HEK293 (cell line): Measurements from ENCODE around the gene CD79A.

Experiments
- CTCF ChIA-PET: fragments of 350-600 bp; formaldehyde crosslinking; extraction: SDS; loops from one replicate; lab custom pipeline; 2021; ENCODE audit warnings: antibody characterized with exemption; lab: Yijun Ruan, JAX
- POLR2A ChIA-PET: fragments of 300-600 bp; formaldehyde crosslinking; extraction: SDS; loops from one replicate; lab custom pipeline; 2020; ENCODE audit warnings: antibody characterized with exemption, inconsistent platforms; lab: Yijun Ruan, JAX
- H3K27ac ChIP-seq: fragments of 200-500 bp; sonication (Bioruptor generic); 2 replicates; pipeline ENCODE4 v1.5.1; 2014; ENCODE audit warnings: low read depth, low read length, control low read depth, inconsistent platforms; ENCODE audit errors: extremely low read depth
- H3K36me3 ChIP-seq, 2 experiments: fragments of 200-500 bp in 1 of 2; sonication (Bioruptor generic) in 1 of 2; 1 replicate in 1 of 2; 2 replicates in 1 of 2; pipeline ENCODE4 v1.5.1; 2014 to 2017; ENCODE audit warnings: inconsistent platforms in 2 of 2, low read length in 2 of 2; ENCODE audit not compliant: control insufficient read depth in 2 of 2, insufficient read depth in 1 of 2
- H3K4me1 ChIP-seq: fragments of 200-500 bp; sonication (Bioruptor generic); 2 replicates; pipeline ENCODE4 v1.5.1; 2014; ENCODE audit warnings: mild to moderate bottlenecking, low read length, inconsistent platforms; ENCODE audit not compliant: control insufficient read depth, insufficient read depth
- H3K4me3 ChIP-seq: 2 replicates; pipeline ENCODE4 v1.5.1; 2011; ENCODE audit warnings: low read depth, mild to moderate bottlenecking, control low read depth, low read length, moderate library complexity
- H3K9me3 ChIP-seq: fragments of 200-500 bp; sonication (Bioruptor generic); 2 replicates; pipeline ENCODE4 v1.5.1; 2014; ENCODE audit warnings: low read depth, low read length, inconsistent platforms; ENCODE audit not compliant: control insufficient read depth, insufficient read depth
- EGR2 ChIP-seq: fragments of 450-650 bp; formaldehyde crosslinking; IDR thresholded peaks from 2 replicates; pipeline ENCODE4 v1.5.1; 2016; ENCODE audit warnings: low read depth, missing biosample characterization, missing genetic modification characterization
- GLIS1 ChIP-seq: fragments of 450-650 bp; formaldehyde crosslinking; IDR thresholded peaks from 2 replicates; pipeline ENCODE4 v1.5.1; 2016; ENCODE audit warnings: missing biosample characterization, missing genetic modification characterization
- GLIS2 ChIP-seq: fragments of 450-650 bp; formaldehyde crosslinking; IDR thresholded peaks from 2 replicates; pipeline ENCODE4 v1.5.1; 2016; ENCODE audit warnings: missing biosample characterization, missing genetic modification characterization
- IKZF3 ChIP-seq: fragments of 450-650 bp; IDR thresholded peaks from 2 replicates; pipeline ENCODE4 v1.5.0; 2018; ENCODE audit warnings: missing biosample characterization, mild to moderate bottlenecking, missing genetic modification characterization, moderate library complexity
- REST ChIP-seq: fragments of 450-650 bp; formaldehyde crosslinking; IDR thresholded peaks from 2 replicates; pipeline ENCODE4 v1.5.1; 2016; ENCODE audit warnings: missing biosample characterization, missing genetic modification characterization
- SP7 ChIP-seq: fragments of 450-650 bp; formaldehyde crosslinking; IDR thresholded peaks from 2 replicates; pipeline ENCODE4 v1.5.1; 2016; ENCODE audit warnings: missing biosample characterization, missing genetic modification characterization
- ZBTB17 ChIP-seq: fragments of 450-650 bp; formaldehyde crosslinking; IDR thresholded peaks from 2 replicates; pipeline ENCODE4 v1.5.1; 2016; ENCODE audit warnings: missing biosample characterization, missing genetic modification characterization
- ZFHX2 ChIP-seq: fragments of 450-650 bp; formaldehyde crosslinking; conservative IDR thresholded peaks from 2 replicates; pipeline ENCODE4 v1.5.1; 2016; ENCODE audit warnings: missing biosample characterization, missing genetic modification characterization
- ZFP41 ChIP-seq: fragments of 450-650 bp; formaldehyde crosslinking; IDR thresholded peaks from 2 replicates; pipeline ENCODE4 v1.5.1; 2016; ENCODE audit warnings: missing biosample characterization, missing genetic modification characterization, borderline replicate concordance
- ZNF391 ChIP-seq: fragments of 450-650 bp; formaldehyde crosslinking; IDR thresholded peaks from 2 replicates; pipeline ENCODE4 v1.5.1; 2016; ENCODE audit warnings: low read depth, missing biosample characterization, missing genetic modification characterization, borderline replicate concordance
- ZNF449 ChIP-seq: fragments of 450-650 bp; formaldehyde crosslinking; IDR thresholded peaks from 2 replicates; pipeline ENCODE4 v1.5.1; 2017; ENCODE audit warnings: missing biosample characterization, mild to moderate bottlenecking, missing genetic modification characterization, moderate library complexity
- ZNF544 ChIP-seq: fragments of 450-650 bp; formaldehyde crosslinking; IDR thresholded peaks from 2 replicates; pipeline ENCODE4 v1.5.0; 2017; ENCODE audit warnings: missing biosample characterization, missing genetic modification characterization
- ZNF600 ChIP-seq: fragments of 450-650 bp; formaldehyde crosslinking; IDR thresholded peaks from 2 replicates; pipeline ENCODE4 v1.5.1; 2016; ENCODE audit warnings: missing biosample characterization, missing genetic modification characterization
- TF ChIP-seq, protein P1 (sequence below): fragments of 450-650 bp; formaldehyde crosslinking; IDR thresholded peaks from 2 replicates; pipeline ENCODE4 v1.5.1; 2016; ENCODE audit warnings: missing biosample characterization, missing genetic modification characterization
- TF ChIP-seq, protein P2 (sequence below): fragments of 450-650 bp; formaldehyde crosslinking; IDR thresholded peaks from 2 replicates; pipeline ENCODE4 v1.5.1; 2017; ENCODE audit warnings: missing biosample characterization, missing genetic modification characterization
- TF ChIP-seq, protein P3 (sequence below): fragments of 450-650 bp; formaldehyde crosslinking; IDR thresholded peaks from 2 replicates; pipeline ENCODE4 v1.5.1; 2017; ENCODE audit warnings: missing biosample characterization, missing genetic modification characterization
- TF ChIP-seq, protein P4 (sequence below): fragments of 450-650 bp; formaldehyde crosslinking; IDR thresholded peaks from 2 replicates; pipeline ENCODE4 v1.5.1; 2016; ENCODE audit warnings: missing biosample characterization, missing genetic modification characterization

Gene CD79A

DNA sequence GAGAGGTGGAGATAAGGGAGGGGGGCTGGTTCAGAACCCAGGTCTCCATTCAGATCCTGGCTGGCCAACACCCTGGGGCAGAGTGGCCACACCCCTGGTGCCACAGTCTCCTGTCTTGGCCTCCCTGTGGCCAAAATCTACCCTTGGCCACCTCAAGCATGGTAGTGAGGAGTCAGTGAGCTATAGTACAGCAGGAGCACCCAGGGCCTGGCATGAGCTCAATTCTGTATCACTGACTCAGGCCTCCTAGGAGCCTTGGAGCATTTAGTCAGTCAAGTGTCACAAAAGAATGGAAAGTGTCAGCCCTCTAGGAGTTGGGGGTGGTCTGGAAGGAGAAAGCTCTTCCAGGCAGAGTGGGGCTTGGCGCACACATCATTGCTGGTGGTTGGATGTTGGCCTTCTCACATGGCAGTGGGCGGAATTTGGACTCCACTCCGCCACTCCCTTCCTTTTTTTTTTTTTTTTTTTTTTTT is 6.6 kb upstream of the CD79A start:
- ChIA-PET CTCF (interaction anchor here (1.0 to 5.5 kb wide), 3 partner anchors 11 to 82 kb away, joined by 3 to 61 read pairs (median 10); partner anchors contain the start of gene RPS19), POLR2A (interaction anchor here (0.9 to 7.2 kb wide), 4 partner anchors 11 to 88 kb away, joined by 4 to 118 read pairs (median 30); partner anchors contain the start of genes RABAC1 and RPS19)
- peaks cover 4% of the 10 kb centered on the region; the same call in 1 of the 2 replicates for H3K4me1 ChIP-seq
- TF ChIP-seq SP7 (tag by site-specific recombination) (0 out of 2 replicates have a peak, but pooled peaks have one; percentile 45), GLIS1 (peak; percentile 87), ZNF544 (tag by site-specific recombination) (no peak), REST (tag by site-specific recombination) (no peak), EGR2 (tag by site-specific recombination) (peak; percentile 19; the same call in 1 of the 2 replicates), ZNF391 (tag by site-specific recombination) (no peak), ZFP41 (tag by site-specific recombination) (no peak), ZNF600 (tag by site-specific recombination) (peak; percentile 83), ZBTB17 (tag by site-specific recombination) (0 out of 2 replicates have a peak, but pooled peaks have one; percentile 14), ZFHX2 (tag by site-specific recombination) (0 out of 2 replicates have a peak, but pooled peaks have one; percentile 32), ZNF449 (0 out of 2 replicates have a peak, but pooled peaks have one; percentile 29), GLIS2 (peak; percentile 44; the same call in 1 of the 2 replicates), IKZF3 (tag by site-specific recombination) (0 out of 2 replicates have a peak, but pooled peaks have one; percentile 8)
- TF ChIP-seq, protein P1, sequence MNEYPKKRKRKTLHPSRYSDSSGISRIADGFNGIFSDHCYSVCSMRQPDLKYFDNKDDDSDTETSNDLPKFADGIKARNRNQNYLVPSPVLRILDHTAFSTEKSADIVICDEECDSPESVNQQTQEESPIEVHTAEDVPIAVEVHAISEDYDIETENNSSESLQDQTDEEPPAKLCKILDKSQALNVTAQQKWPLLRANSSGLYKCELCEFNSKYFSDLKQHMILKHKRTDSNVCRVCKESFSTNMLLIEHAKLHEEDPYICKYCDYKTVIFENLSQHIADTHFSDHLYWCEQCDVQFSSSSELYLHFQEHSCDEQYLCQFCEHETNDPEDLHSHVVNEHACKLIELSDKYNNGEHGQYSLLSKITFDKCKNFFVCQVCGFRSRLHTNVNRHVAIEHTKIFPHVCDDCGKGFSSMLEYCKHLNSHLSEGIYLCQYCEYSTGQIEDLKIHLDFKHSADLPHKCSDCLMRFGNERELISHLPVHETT (tag by site-specific recombination), result no peak
- TF ChIP-seq, protein P2, sequence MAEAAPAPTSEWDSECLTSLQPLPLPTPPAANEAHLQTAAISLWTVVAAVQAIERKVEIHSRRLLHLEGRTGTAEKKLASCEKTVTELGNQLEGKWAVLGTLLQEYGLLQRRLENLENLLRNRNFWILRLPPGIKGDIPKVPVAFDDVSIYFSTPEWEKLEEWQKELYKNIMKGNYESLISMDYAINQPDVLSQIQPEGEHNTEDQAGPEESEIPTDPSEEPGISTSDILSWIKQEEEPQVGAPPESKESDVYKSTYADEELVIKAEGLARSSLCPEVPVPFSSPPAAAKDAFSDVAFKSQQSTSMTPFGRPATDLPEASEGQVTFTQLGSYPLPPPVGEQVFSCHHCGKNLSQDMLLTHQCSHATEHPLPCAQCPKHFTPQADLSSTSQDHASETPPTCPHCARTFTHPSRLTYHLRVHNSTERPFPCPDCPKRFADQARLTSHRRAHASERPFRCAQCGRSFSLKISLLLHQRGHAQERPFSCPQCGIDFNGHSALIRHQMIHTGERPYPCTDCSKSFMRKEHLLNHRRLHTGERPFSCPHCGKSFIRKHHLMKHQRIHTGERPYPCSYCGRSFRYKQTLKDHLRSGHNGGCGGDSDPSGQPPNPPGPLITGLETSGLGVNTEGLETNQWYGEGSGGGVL (tag by site-specific recombination), result no peak
- TF ChIP-seq, protein P3, sequence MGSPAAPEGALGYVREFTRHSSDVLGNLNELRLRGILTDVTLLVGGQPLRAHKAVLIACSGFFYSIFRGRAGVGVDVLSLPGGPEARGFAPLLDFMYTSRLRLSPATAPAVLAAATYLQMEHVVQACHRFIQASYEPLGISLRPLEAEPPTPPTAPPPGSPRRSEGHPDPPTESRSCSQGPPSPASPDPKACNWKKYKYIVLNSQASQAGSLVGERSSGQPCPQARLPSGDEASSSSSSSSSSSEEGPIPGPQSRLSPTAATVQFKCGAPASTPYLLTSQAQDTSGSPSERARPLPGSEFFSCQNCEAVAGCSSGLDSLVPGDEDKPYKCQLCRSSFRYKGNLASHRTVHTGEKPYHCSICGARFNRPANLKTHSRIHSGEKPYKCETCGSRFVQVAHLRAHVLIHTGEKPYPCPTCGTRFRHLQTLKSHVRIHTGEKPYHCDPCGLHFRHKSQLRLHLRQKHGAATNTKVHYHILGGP (tag by site-specific recombination), result no peak
- TF ChIP-seq, protein P4, sequence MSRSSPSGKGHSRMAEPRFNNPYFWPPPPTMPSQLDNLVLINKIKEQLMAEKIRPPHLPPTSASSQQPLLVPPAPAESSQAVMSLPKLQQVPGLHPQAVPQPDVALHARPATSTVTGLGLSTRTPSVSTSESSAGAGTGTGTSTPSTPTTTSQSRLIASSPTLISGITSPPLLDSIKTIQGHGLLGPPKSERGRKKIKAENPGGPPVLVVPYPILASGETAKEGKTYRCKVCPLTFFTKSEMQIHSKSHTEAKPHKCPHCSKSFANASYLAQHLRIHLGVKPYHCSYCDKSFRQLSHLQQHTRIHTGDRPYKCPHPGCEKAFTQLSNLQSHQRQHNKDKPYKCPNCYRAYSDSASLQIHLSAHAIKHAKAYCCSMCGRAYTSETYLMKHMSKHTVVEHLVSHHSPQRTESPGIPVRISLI (tag by site-specific recombination), result peak; percentile 84
- H3K27ac ChIP-seq, result peak overlapping the region; percentile 47; the same call in 1 of the 2 replicates
- H3K36me3 ChIP-seq, result peaks cover 61 to 66% of the 10 kb centered on the region in 2 experiments
- no peaks in the 10 kb centered on the region for H3K9me3 ChIP-seq
- no peak overlapping the region for H3K4me3 ChIP-seq
